H9 (cell line): ENCODE data around the gene ZNF853. TPM values are rescaled to one million over a fixed set of nuclear protein-coding genes. Genes with fewer than 3 reads are reported as not detected.

Experiments
- DNase-seq: peaks from one replicate; pipeline ENCODE4 v3.0.0-alpha.2; 2017
- H2AFZ ChIP-seq: one replicate; pipeline ENCODE4 v1.6.1; 2013; ENCODE audit warnings: mild to moderate bottlenecking, low read length, control low read depth, moderate library complexity
- H2AK5ac ChIP-seq: 2 replicates; pipeline ENCODE4 v1.6.1; 2013; ENCODE audit warnings: low read length, control low read depth, mixed read lengths; ENCODE audit not compliant: insufficient read length
- H2BK120ac ChIP-seq: one replicate; pipeline ENCODE4 v1.6.1; 2013; ENCODE audit warnings: low read depth, mild to moderate bottlenecking, low read length, control low read depth, inconsistent platforms; ENCODE audit not compliant: poor library complexity, severe bottlenecking
- H2BK12ac ChIP-seq: 2 replicates; pipeline ENCODE4 v1.6.1; 2013; ENCODE audit warnings: low read length, control low read depth, mixed read lengths, low read depth; ENCODE audit not compliant: insufficient read length
- H2BK15ac ChIP-seq: 2 replicates; pipeline ENCODE4 v1.6.1; 2013; ENCODE audit warnings: low read depth, low read length, control low read depth
- H2BK20ac ChIP-seq: one replicate; pipeline ENCODE4 v1.6.1; 2013; ENCODE audit warnings: low read depth, mild to moderate bottlenecking, low read length, control low read depth, inconsistent platforms; ENCODE audit not compliant: poor library complexity, severe bottlenecking
- H2BK5ac ChIP-seq: 2 replicates; pipeline ENCODE4 v1.6.1; 2013; ENCODE audit warnings: low read length, control low read depth, mixed read lengths; ENCODE audit not compliant: insufficient read length
- H3K14ac ChIP-seq: 2 replicates; pipeline ENCODE4 v1.6.1; 2013; ENCODE audit warnings: low read length, control low read depth; ENCODE audit not compliant: insufficient read depth
- H3K18ac ChIP-seq: 2 replicates; pipeline ENCODE4 v1.6.1; 2013; ENCODE audit warnings: low read depth, mild to moderate bottlenecking, mixed read lengths, low read length, control low read depth; ENCODE audit not compliant: insufficient read length
- H3K23ac ChIP-seq: 2 replicates; pipeline ENCODE4 v1.6.1; 2013; ENCODE audit warnings: low read length, control low read depth, mixed read lengths, low read depth; ENCODE audit not compliant: insufficient read length
- H3K23me2 ChIP-seq: 2 replicates; pipeline ENCODE4 v1.6.1; 2013; ENCODE audit warnings: low read depth, mild to moderate bottlenecking, mixed read lengths, low read length, control low read depth; ENCODE audit not compliant: insufficient read length, poor library complexity, severe bottlenecking
- H3K27ac ChIP-seq: 2 replicates; pipeline ENCODE4 v1.5.1; 2013; ENCODE audit warnings: low read length, control low read depth, mixed read lengths, low read depth; ENCODE audit not compliant: insufficient read length
- H3K27me3 ChIP-seq: 2 replicates; pipeline ENCODE4 v1.6.1; 2013; ENCODE audit warnings: low read length, control low read depth, inconsistent platforms; ENCODE audit not compliant: insufficient read depth
- H3K4ac ChIP-seq: 2 replicates; pipeline ENCODE4 v1.6.1; 2013; ENCODE audit warnings: low read depth, mild to moderate bottlenecking, control low read depth, inconsistent platforms, low read length, moderate library complexity
- H3K4me1 ChIP-seq: 2 replicates; pipeline ENCODE4 v1.6.1; 2013; ENCODE audit warnings: low read length, control low read depth, inconsistent platforms; ENCODE audit not compliant: insufficient read depth
- H3K4me2 ChIP-seq: 2 replicates; pipeline ENCODE4 v1.6.1; 2013; ENCODE audit warnings: low read length, control low read depth, mixed read lengths; ENCODE audit not compliant: insufficient read length, insufficient read depth
- H3K56ac ChIP-seq: 2 replicates; pipeline ENCODE4 v1.6.1; 2013; ENCODE audit warnings: low read depth, mild to moderate bottlenecking, mixed read lengths, low read length, control low read depth; ENCODE audit not compliant: insufficient read length
- H3K79me1 ChIP-seq: 2 replicates; pipeline ENCODE4 v1.6.1; 2013; ENCODE audit warnings: low read depth, mild to moderate bottlenecking, moderate library complexity, low read length, control low read depth, inconsistent platforms; ENCODE audit not compliant: insufficient read depth, poor library complexity, severe bottlenecking
- H3K79me2 ChIP-seq: 2 replicates; pipeline ENCODE4 v1.6.1; 2013; ENCODE audit warnings: low read length, control low read depth, inconsistent platforms; ENCODE audit not compliant: insufficient read depth
- H3K9ac ChIP-seq: 2 replicates; pipeline ENCODE4 v1.6.1; 2013; ENCODE audit warnings: low read length, control low read depth, mixed read lengths; ENCODE audit not compliant: insufficient read length; ENCODE audit errors: extremely low read depth
- H3K9me3 ChIP-seq: one replicate; pipeline ENCODE4 v1.6.1; 2013; ENCODE audit warnings: low read depth, low read length, inconsistent platforms; ENCODE audit not compliant: control insufficient read depth
- H3T11ph ChIP-seq: one replicate; pipeline ENCODE4 v1.6.1; 2013; ENCODE audit warnings: mild to moderate bottlenecking, low read length, control low read depth, inconsistent platforms
- H4K20me1 ChIP-seq: one replicate; pipeline ENCODE4 v1.6.1; 2013; ENCODE audit not compliant: control insufficient read depth, insufficient read length, insufficient read depth
- H4K5ac ChIP-seq: 2 replicates; pipeline ENCODE4 v1.6.1; 2013; ENCODE audit warnings: low read depth, mild to moderate bottlenecking, mixed read lengths, low read length, control low read depth; ENCODE audit not compliant: insufficient read length
- H4K8ac ChIP-seq: replicated peaks from 2 replicates; pipeline ENCODE4 v1.6.1; 2013; ENCODE audit warnings: low read length, control low read depth, mixed read lengths, low read depth; ENCODE audit not compliant: insufficient read length
- H4K91ac ChIP-seq: 2 replicates; pipeline ENCODE4 v1.6.1; 2013; ENCODE audit warnings: low read depth, mild to moderate bottlenecking, moderate library complexity, mixed read lengths, low read length, control low read depth; ENCODE audit not compliant: insufficient read length
- H3K27ac Mint-ChIP-seq, 3 experiments: 2 replicates in 2 of 3; 3 replicates in 1 of 3; pipeline ENCODE4 v1.8.0; 2020 to 2021; ENCODE audit warnings: mixed read lengths in 3 of 3, mild to moderate bottlenecking in 1 of 3, moderate library complexity in 1 of 3
- H3K27me3 Mint-ChIP-seq: 2 replicates; pipeline ENCODE4 v1.8.0; 2021; ENCODE audit warnings: low read depth, mild to moderate bottlenecking, moderate library complexity, mixed read lengths
- H3K36me3 Mint-ChIP-seq, 3 experiments: 2 replicates in 2 of 3; 3 replicates in 1 of 3; pipeline ENCODE4 v1.8.0; 2020 to 2021; ENCODE audit warnings: low read depth in 3 of 3, mixed read lengths in 3 of 3; ENCODE audit not compliant: insufficient read depth in 1 of 3
- H3K4me1 Mint-ChIP-seq, 2 experiments: 2 replicates each; pipeline ENCODE4 v1.8.0; 2020; ENCODE audit warnings: mixed read lengths in 2 of 2
- H3K4me3 Mint-ChIP-seq, 2 experiments: 2 replicates in 1 of 2; 3 replicates in 1 of 2; pipeline ENCODE4 v1.8.0; 2020 to 2021; ENCODE audit warnings: mild to moderate bottlenecking in 2 of 2, mixed read lengths in 2 of 2, moderate library complexity in 1 of 2
- H3K9me3 Mint-ChIP-seq, 2 experiments: 2 replicates in 1 of 2; 3 replicates in 1 of 2; pipeline ENCODE4 v1.8.0; 2020; ENCODE audit warnings: mild to moderate bottlenecking in 2 of 2, mixed read lengths in 2 of 2, moderate library complexity in 1 of 2
- WGBS: extraction: QIAGEN DNeasy Blood & Tissue Kit; methylation state at CpG from one replicate; pipeline ENCODE4 v1.1.7; 2013; ENCODE audit warnings: missing lambda C conversion rate, low lambda C conversion rate, mixed read lengths; ENCODE audit not compliant: insufficient read length; ENCODE audit errors: extremely low coverage; 5-methylcytosine and 5-hydroxymethylcytosine counted together
- total RNA-seq: library from RNA; stranded (reverse); gene quantifications from 2 replicates; pipeline ENCODE4 v1.2.1, GENCODE V29; 2021
- TF ChIP-seq, protein P1 (sequence below): fragments of 200-600 bp; sonication (generic); conservative IDR thresholded peaks from 3 replicates; pipeline ENCODE4 v1.8.0; 2021; ENCODE audit warnings: antibody characterized with exemption, mild to moderate bottlenecking

The ZNF853 gene
- total RNA-seq, 1 experiment from 2014 or later = 9.6 TPM

DNA sequence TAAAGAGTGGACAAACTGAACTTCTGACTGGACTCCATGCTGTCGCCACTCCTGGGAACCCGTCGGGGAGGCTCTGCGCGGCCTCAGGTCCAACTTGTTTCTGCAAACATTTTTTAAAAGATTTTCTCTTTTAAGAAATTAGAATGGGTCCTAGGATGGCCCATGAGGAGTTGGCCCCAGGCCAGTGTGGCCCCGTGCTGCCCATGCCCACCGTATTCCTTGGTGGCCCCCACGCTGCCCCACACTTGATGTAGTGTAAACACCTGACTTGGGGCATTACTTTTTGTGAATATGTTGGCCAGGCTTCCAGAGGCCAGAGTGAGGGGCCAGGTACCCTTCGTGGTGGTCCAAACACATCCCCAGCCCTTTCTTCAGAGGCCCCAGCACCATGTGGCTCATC is 41.0 kb downstream of the ZNF853 start:
- Mint-ChIP-seq H3K27me3 (no peaks in the 10 kb centered on the region), H3K36me3 (peaks cover 9 to 16% (median 12%) of the 10 kb centered on the region in 3 experiments)

More for the DNA sequence above, 41.0 kb downstream of the ZNF853 start:
- Histone ChIP-seq H3K27me3 (no peaks in the 10 kb centered on the region), H3K4ac (no peak overlapping the region), H2BK15ac (no peak overlapping the region), H2BK120ac (no peak overlapping the region), H3K27ac (no peak overlapping the region), H2BK12ac (no peak overlapping the region), H3K9ac (no peak overlapping the region), H2AFZ (no peak overlapping the region), H3K9me3 (no peaks in the 10 kb centered on the region), H3K4me1 (no peaks in the 10 kb centered on the region), H3K4me2 (no peak overlapping the region), H3K14ac (no peak overlapping the region; the same call in 1 of the 2 replicates), H3K79me2 (no peaks in the 10 kb centered on the region), H3T11ph (no peak overlapping the region), H2AK5ac (no peak overlapping the region), H3K18ac (no peak overlapping the region), H3K23ac (no peak overlapping the region), H2BK5ac (no peak overlapping the region), H3K56ac (no peak overlapping the region), H3K23me2 (no peaks in the 10 kb centered on the region), H4K91ac (no peak overlapping the region), H4K20me1 (no peaks in the 10 kb centered on the region), H4K8ac (no peak overlapping the region), H3K79me1 (no peaks in the 10 kb centered on the region), H4K5ac (no peak overlapping the region), H2BK20ac (no peak overlapping the region)
- no peak overlapping the region for H3K27ac Mint-ChIP-seq
- no CpG with 5 or more reads among the region's 9 CpGs for WGBS
- TF ChIP-seq, protein P1, sequence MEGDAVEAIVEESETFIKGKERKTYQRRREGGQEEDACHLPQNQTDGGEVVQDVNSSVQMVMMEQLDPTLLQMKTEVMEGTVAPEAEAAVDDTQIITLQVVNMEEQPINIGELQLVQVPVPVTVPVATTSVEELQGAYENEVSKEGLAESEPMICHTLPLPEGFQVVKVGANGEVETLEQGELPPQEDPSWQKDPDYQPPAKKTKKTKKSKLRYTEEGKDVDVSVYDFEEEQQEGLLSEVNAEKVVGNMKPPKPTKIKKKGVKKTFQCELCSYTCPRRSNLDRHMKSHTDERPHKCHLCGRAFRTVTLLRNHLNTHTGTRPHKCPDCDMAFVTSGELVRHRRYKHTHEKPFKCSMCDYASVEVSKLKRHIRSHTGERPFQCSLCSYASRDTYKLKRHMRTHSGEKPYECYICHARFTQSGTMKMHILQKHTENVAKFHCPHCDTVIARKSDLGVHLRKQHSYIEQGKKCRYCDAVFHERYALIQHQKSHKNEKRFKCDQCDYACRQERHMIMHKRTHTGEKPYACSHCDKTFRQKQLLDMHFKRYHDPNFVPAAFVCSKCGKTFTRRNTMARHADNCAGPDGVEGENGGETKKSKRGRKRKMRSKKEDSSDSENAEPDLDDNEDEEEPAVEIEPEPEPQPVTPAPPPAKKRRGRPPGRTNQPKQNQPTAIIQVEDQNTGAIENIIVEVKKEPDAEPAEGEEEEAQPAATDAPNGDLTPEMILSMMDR = no peak
- H3K9me3 Mint-ChIP-seq = no peaks in the 10 kb centered on the region; a peak in 2 of 5 replicates
- H3K4me1 Mint-ChIP-seq = peaks cover 13 to 17% of the 10 kb centered on the region in 2 experiments
- H3K4me3 Mint-ChIP-seq = no peak overlapping the region
- no peak for DNase-seq
